PC-9 (cell line): ENCODE data around the gene RIOK2.

Experiments
- EZH2 ChIP-seq: fragments of 200-600 bp; sonication (generic); IDR thresholded peaks from 2 replicates; pipeline ENCODE4 v1.8.0; 2017; ENCODE audit warnings: antibody characterized with exemption, low read depth
- TF ChIP-seq, protein P1 (sequence below): fragments of 200-600 bp; sonication (generic); conservative IDR thresholded peaks from 2 replicates; pipeline ENCODE4 v1.6.1; 2017; ENCODE audit warnings: mixed run types, antibody characterized with exemption, mild to moderate bottlenecking, moderate library complexity

DNA sequence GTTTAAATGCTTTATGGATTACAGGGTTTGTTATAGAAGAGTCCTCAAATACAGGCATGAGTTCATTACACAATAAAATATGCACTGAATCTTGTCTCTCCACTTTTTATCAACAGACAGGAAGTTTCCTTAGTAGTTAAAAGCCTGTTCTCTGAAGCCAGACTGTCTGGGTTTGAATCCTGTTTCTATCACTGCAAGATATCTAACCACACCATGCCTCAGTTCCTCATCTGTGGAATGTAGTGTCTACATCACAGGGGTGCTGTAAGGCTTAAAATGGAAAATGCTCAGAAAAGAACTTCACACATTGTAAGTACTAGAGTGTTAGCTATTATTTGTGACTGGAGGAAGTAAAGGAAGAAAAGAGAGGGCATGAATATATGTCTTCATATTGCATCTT is 49.9 kb downstream of the RIOK2 start:
- TF ChIP-seq, protein P1, sequence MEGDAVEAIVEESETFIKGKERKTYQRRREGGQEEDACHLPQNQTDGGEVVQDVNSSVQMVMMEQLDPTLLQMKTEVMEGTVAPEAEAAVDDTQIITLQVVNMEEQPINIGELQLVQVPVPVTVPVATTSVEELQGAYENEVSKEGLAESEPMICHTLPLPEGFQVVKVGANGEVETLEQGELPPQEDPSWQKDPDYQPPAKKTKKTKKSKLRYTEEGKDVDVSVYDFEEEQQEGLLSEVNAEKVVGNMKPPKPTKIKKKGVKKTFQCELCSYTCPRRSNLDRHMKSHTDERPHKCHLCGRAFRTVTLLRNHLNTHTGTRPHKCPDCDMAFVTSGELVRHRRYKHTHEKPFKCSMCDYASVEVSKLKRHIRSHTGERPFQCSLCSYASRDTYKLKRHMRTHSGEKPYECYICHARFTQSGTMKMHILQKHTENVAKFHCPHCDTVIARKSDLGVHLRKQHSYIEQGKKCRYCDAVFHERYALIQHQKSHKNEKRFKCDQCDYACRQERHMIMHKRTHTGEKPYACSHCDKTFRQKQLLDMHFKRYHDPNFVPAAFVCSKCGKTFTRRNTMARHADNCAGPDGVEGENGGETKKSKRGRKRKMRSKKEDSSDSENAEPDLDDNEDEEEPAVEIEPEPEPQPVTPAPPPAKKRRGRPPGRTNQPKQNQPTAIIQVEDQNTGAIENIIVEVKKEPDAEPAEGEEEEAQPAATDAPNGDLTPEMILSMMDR: no peak
- no peak for TF ChIP-seq EZH2
